HG03060 (cell line): ENCODE results near the gene HTRA3.

Experiments used
- ATAC-seq: cut with Tn5 transposase; IDR thresholded peaks from one replicate; pipeline ENCODE4 v1.9.1; 2021; ENCODE audit warnings: low read depth, moderate number of reproducible peaks; ENCODE audit not compliant: unreplicated experiment

HTRA3 gene

GRCh38 chr4:8278421-8279287 lies 9.1 kb downstream of the HTRA3 start:
- no peak for ATAC-seq

GRCh38 chr4:8279321-8280157 lies 10.0 kb downstream of the HTRA3 start:
- no peak for ATAC-seq

- no peak for ATAC-seq
Measured at GRCh38 chr4:8280158-8280875, 10.8 kb downstream of the HTRA3 start.

- no peak for ATAC-seq
Measured at GRCh38 chr4:8280876-8281440, 11.4 kb downstream of the HTRA3 start.

- ATAC-seq = no peak
Measured at GRCh38 chr4:8281519-8282133, 12.1 kb downstream of the HTRA3 start.

- no peak for ATAC-seq
Measured at GRCh38 chr4:8282134-8282641, 12.6 kb downstream of the HTRA3 start.

GRCh38 chr4:8282742-8283141 lies 13.2 kb downstream of the HTRA3 start:
- ATAC-seq = no peak

GRCh38 chr4:8283161-8283560 lies 13.6 kb downstream of the HTRA3 start:
- no peak for ATAC-seq

- no peak for ATAC-seq
Measured at GRCh38 chr4:8283631-8284121, 14.1 kb downstream of the HTRA3 start.

- ATAC-seq = no peak
Measured at GRCh38 chr4:8284391-8284790, 14.8 kb downstream of the HTRA3 start.

GRCh38 chr4:8285143-8285975 lies 15.8 kb downstream of the HTRA3 start:
- ATAC-seq = no peak

GRCh38 chr4:8285976-8286718 lies 16.6 kb downstream of the HTRA3 start:
- ATAC-seq = no peak

- no peak for ATAC-seq
Measured at GRCh38 chr4:8286719-8287342, 17.3 kb downstream of the HTRA3 start.

GRCh38 chr4:8287343-8288280 lies 18.1 kb downstream of the HTRA3 start:
- ATAC-seq = no peak

- ATAC-seq = no peak
Measured at GRCh38 chr4:8289151-8289750, 19.7 kb downstream of the HTRA3 start.

- no peak for ATAC-seq
Measured at GRCh38 chr4:8289956-8290700, 20.6 kb downstream of the HTRA3 start.
